HPDE6-E6E7 (cell line): ENCODE data around the gene RCOR3.
"Not testable (repeated sequence)": the region's sequence is repeated elsewhere in the genome, so short reads cannot be mapped to it uniquely, and the experiment has no call there.

Experiments
- DNase-seq: peaks from one replicate; pipeline ENCODE4 v3.0.0; 2011; ENCODE audit warnings: missing footprints; ENCODE audit errors: extremely low spot score

Gene RCOR3

DNA sequence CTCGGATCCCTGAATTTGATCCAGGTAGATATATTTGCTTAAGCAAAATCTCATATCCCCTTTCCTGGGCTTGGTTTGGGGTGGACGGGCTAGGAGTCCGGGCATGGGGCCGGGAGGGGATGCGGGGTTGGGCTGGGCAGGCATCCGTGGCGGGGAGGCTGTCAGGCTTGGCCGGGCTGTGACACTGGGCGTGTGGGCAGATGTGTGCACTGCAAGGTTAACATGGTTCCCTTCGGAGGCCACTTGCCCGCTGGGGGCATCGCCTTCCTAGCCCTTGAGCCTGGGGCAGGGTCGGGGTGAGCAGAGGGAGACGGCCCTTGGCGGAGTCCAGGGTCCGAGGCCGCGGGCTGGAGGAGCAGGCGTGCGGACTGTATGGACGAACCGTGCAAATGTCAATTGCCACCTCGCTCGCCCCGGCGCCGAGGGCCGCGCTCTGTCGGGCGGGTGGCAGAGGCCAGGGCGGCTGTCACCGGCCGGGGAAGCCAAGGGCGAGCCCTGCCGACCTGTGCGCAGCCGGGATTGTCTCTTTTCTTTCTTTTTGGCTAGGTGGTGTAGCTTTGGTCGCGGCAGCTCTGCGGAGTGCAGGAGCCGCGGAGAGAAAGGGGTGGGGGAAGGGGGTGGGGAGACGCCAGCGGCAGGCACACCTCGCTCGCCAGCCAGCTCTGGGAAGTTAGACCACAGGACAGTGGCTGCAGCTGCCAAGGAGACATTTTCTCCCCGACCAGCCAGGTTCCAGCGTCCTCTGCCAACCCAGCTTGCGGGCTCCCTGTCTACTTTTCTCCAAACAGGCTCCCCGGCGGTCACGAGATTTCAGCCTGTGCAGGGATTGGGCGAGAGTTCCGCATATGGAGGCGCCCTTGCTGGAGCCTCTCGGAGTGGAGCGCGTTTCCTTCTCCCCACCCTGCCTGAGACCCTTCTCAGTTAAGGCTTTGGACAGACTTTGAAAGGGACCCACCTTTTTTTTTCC, 1.3 kb downstream of the RCOR3 start:
- peak; percentile 66 for DNase-seq

- no peak for DNase-seq
These were observed 2.1 kb downstream of the RCOR3 start for GRCh38 chr1:211261229-211261628.

GRCh38 chr1:211263022-211263421, 3.9 kb downstream of the RCOR3 start:
- DNase-seq: not testable (repeated sequence)

DNA sequence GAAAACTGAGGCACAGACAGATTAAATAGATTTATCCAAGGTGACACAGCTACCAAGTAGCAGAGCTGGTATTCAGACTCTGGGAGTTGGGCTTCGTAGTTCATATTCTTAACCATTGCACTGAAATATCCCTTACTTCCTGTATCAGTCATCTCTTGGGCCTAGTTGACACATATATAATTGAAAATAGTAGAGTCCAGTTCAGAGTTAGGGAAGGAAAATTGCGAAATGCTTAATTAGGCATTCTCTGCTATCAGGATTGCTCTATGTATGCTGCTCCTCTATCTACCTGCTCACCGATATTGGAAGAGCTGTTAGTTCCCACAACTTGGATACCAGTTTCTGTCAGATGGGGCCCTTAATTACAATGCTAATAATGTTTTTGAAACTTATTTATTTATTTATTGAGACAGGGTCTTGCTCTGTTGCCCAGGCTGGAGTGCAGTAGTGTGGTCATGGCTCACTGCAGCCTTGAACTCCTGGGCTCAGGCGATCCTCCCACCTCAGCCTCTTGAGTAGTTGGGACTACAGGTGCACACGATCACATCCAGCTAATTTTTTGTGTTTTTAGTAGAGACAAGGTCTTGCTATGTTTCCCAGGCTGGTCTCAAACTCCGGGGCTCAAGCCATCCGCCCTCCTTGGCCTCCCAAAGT, 8.2 kb downstream of the RCOR3 start:
- no peak for DNase-seq

- no peak for DNase-seq
These were observed 20.2 kb downstream of the RCOR3 start for GRCh38 chr1:211279340-211279739.

- DNase-seq: no peak
These were observed 21.7 kb downstream of the RCOR3 start for GRCh38 chr1:211280910-211281309.

DNA sequence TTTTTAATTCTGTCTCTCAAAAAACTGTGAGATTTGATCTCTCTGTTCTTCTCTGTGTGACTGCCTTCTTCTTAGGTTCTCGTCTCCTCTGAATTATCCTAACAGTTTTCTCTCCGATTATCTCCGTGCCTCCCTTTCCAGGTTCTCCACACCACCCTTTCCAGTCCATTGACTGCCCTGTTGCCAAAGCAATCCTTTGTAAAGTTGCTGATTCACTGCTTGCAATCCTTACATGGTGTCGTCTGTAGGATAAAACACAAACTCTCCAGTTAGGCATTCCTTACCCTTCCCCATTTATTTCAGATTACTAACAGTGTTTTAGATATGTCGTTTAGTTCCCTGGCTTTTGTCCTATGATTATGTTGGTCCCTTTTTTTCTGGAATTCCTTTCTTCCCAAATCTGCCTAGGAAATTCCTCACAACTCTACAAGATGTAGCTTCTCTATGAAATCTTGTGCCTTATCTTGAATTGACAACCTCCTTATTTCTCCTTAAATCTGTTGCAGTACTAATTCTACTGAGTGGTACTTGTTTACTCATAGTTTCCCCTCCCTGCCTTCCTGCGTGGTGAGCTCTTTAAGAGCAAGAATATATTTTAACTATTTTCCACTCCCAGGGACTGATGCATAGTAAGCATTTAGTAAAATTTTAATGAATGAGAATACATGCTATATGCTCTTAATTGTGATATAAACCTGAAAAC, 22.3 kb downstream of the RCOR3 start:
- no peak for DNase-seq

DNA sequence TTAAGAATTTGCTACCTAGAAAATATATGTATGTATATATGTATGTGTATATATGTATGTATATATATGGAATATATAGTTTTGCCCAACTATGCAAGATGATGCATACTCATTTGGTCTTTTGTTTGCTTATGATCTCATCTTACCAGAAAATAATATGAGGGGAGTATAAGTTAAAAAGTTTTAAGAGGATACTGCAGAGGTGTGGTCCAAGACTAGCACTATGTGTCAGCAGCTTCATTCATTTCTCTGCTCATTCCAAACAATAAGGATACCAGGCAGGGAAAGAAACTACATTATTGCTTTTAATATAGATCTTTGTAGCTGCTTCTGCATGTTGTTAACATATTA, 22.8 kb downstream of the RCOR3 start:
- DNase-seq: no peak

- no peak for DNase-seq
These were observed 26.0 kb downstream of the RCOR3 start for GRCh38 chr1:211285196-211285595.

DNA sequence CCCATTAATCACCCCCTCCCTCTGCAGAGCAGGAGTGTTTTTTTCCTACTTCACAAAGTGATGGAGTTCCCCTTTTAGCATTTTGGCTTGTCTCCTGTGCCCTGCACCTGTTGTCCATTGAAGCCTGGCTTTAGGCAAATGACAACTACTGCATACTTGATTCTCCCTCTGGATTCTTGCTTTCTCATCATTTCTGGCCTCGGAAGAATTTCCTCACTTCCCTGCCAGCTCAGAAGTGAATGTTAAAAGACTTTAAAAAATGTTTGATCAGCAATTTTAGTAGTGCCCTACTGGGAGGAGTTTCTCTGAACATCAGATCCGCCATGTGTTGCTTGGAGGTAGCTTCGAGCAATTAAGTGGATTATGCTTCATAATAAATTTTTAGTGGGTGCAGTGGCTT, 28.1 kb downstream of the RCOR3 start:
- no peak for DNase-seq

DNA sequence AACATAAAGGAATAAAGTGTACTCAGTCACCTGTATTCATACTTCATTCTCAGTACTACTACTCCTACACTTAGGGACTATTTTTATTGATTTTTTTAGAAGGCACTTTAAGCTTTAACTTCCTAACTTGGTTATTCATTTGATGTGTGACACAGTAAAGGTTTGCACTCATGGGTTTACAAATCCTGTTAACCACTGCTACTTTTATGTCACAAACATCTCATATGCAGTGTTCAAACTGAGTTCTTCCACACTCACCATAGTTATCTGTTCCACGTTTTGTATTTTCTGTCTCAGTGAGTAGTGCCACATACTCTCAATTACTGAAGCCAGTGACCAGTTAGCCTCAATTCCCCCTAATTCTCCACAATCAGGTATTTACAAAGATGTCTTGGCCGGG, 33.2 kb downstream of the RCOR3 start:
- DNase-seq: no peak

DNA sequence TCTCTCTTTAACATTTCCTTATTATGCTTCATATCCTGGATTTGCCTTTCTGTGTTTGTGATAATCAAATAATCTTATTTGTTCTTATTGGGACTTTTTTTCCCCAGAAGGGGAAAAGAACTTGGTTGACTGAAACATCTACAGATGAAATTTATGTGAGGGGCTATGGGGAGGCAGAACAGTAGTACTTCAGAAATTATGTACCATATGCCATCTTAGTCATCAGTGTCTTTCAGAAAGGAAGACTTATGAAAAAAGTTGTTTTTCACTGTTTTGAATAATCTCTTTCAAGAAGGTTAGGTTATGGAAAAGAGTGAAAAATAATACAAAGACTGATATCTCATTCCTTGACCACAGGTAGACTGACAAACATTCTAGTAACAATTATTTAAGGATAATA, 37.2 kb downstream of the RCOR3 start:
- no peak for DNase-seq

- DNase-seq: no peak
These were observed 45.9 kb downstream of the RCOR3 start for GRCh38 chr1:211305044-211305443.

DNA sequence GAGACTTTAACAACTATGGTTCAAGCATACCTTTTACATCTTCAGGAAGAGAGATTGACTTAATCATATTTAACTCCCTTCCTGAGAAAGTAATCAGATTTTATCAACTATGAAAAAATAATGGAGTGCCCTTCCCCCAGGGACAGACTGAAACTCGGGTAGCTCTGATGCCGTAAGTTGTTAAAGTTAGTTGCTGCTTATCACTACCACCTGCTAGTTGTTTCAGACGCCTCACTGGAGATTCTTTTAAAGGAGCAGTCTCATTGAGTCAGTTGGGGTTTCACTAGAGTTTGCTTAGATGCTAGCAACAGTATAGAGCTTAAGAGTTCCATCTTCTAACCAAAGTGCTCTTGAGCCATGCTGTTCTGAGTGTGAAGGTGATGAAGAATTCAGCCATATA, 50.5 kb downstream of the RCOR3 start:
- no peak for DNase-seq

DNA sequence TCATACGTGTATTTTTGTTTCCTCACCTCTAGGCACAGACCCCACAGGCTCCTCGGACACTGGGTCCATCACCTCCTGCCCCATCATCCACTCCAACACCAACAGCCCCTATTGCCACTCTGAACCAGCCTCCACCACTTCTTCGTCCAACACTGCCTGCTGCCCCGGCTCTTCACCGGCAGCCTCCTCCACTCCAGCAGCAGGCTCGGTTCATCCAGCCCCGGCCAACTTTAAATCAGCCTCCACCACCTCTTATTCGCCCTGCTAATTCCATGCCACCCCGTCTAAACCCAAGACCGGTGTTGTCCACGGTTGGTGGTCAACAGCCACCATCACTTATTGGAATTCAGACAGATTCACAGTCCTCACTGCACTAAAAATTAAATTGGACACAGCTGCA, 54.2 kb downstream of the RCOR3 start:
- no peak for DNase-seq

- no peak for DNase-seq
These were observed 59.6 kb downstream of the RCOR3 start for GRCh38 chr1:211318576-211319280.

DNA sequence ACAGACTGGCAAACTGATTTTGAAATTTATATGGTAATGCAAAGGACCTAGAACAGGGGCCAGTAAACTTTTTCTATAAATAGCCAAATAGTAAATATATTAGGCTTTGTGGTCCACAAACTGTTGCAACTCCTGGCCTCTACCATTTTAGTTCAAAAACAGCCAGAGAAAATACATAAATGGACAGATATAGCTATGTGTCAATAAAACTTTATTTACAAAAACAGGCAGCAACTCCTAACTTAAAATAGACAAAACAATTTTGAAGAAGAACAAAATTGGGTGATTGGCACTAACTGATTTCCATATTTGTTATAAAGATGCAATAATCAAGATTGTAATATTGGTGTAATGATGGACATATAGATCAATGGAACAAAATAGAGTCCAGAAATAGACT, 60.7 kb downstream of the RCOR3 start:
- DNase-seq: no peak

DNA sequence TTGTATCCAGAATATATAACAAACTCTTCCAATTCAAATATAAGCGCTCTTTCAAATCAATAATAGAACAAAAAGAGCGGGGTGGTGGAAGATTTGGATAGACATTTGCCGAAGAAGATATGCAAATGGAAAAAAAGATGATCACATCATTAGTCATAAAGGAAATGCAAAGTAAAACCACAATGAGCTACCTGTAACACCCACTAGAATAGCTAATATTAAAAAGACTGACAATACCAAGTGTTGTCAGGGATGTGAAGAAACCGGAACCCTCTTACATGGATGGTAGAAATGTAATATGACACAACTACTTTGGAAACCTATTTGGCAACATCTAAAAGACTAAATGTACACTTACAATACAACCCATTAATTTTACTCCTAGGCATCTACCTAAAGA, 61.8 kb downstream of the RCOR3 start:
- DNase-seq: no peak

GRCh38 chr1:211321646-211322045, 62.5 kb downstream of the RCOR3 start:
- not testable (repeated sequence) for DNase-seq

DNA sequence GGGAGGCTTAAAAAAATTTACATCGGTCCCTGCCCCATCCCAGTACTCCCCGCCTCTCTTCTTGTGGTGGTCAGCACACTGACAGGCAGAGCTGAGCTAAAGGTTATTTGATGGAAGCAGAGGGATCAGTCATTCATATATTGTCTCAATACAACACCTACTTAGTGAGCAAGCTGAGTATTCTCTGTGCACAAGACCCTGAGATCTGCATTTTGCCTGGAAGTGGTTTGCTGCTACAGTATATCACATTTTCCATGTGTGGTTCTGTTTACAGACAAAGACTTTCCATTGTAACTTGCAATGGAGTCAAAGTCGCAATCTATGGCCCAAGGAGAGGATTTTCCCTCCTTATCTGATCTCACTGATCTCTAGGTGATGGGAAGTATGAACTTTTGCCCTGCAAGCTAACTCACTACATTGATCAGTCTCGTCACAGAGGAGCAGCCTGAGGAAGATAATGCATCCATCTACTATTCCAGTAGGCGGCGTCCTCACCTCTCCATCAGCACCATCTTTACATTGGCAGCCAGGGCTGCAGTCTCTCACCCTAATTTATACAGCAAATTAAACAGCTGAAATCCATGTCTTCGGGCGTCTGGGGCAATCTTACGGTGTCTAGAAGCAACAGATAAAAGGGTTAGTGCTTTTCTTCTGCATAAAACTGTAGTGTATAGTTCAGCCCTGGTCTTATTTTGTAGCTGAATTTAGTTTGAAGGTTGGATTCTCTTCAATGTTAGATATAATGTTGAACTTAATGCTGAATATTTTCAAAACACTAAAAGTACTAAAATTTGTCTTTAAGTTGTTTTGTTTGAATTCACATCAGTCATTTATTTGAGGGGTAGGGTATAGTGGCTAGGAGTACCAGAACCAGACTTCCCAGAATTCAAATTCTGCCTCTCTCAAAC, 64.2 kb downstream of the RCOR3 start:
- no peak for DNase-seq
